ENCODE results near the gene ASB18.
"Not testable (repeated sequence)": the region's sequence is repeated elsewhere in the genome, so short reads cannot be mapped to it uniquely, and the experiment has no call there.

Gene ASB18

GRCh38 chr2:236286873-236287545 is 22.8 kb upstream of the ASB18 start:
- DNase-seq (ENCODE audit: low read depth in 2 of 2) = no peak

GRCh38 chr2:236284208-236284607 is 20.0 kb upstream of the ASB18 start:
- DNase-seq (ENCODE audit: low read depth in 2 of 2) = no peak

- DNase-seq (ENCODE audit: low read depth in 2 of 2) = no peak
Observed at GRCh38 chr2:236282406-236282805, 18.2 kb upstream of the ASB18 start.

- DNase-seq (ENCODE audit: low read depth in 2 of 2) = no peak
Observed at GRCh38 chr2:236281423-236281822, 17.2 kb upstream of the ASB18 start.

GRCh38 chr2:236273126-236273525 is 8.9 kb upstream of the ASB18 start:
- no peak for DNase-seq (ENCODE audit: low read depth in 2 of 2)

GRCh38 chr2:236271851-236272250 is 7.6 kb upstream of the ASB18 start:
- DNase-seq (ENCODE audit: low read depth in 2 of 2) = no peak

GRCh38 chr2:236269876-236270275 is 5.7 kb upstream of the ASB18 start:
- DNase-seq (ENCODE audit: low read depth in 2 of 2) = not testable (repeated sequence)

- no peak for DNase-seq (ENCODE audit: low read depth in 2 of 2)
Observed at GRCh38 chr2:236265675-236266074, 1.5 kb upstream of the ASB18 start.

DNA sequence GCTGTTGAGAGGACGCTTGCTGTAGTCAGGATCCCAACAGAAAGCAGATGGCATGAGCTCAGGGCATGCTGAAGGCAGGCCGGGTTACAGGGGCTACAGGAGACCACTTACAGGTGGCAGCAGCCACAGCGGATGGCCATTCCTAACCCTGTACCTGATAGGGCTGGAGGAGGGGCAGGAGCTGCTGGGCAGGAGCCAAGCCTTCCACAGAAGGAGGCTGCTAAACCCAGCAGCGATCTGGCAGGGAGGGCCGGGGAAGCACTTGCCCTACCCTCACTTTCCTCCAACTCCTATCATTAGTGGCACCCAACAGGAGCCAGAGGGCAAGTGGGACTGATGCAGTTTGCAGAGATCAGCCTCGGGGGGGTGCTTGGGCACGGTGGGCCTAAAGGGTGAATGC is 2.0 kb downstream of the ASB18 start:
- DNase-seq (ENCODE audit: low read depth in 2 of 2) = no peak

DNA sequence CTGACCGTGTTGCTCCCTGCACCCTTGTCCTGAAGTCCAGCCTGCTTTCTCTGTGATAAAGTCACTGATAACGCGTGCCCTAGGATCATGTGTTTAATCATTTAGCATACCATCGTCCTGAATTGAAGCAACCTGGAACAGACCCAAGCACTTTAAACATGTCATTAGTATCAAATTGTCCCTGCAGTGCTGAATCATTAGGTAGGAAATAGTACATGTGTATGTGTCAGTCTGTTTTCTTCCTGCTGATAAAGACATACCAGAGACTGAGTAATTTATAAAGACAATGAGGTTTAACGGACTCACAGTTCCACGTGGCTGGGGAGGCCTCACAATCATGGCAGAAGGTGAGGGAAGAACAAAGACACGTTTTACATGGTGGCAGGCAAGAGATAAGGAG is 2.8 kb downstream of the ASB18 start:
- DNase-seq (ENCODE audit: low read depth in 2 of 2) = no peak

DNA sequence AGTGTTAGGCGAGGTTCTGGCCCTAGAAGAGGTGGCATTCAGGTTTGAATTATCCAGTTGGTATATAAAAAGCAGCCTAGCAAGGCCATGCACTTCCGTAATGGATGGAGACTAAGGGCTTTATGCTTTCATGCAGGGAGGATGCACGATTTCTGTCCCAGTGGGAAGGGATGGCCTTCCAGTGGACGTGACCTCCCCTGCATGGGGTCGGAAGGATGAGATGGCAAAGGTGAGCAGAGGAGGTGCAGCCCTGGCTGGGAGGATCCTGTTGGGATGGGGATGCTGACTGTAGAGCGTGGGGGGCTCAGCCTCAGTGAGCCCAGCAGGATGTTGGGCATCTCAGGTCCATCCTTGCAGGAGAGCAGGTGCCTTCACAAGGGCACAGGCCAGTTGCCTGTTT is 4.8 kb downstream of the ASB18 start:
- no peak for DNase-seq (ENCODE audit: low read depth in 2 of 2)

- no peak for DNase-seq (ENCODE audit: low read depth in 2 of 2)
Observed at GRCh38 chr2:236257575-236257974, 6.6 kb downstream of the ASB18 start.

DNA sequence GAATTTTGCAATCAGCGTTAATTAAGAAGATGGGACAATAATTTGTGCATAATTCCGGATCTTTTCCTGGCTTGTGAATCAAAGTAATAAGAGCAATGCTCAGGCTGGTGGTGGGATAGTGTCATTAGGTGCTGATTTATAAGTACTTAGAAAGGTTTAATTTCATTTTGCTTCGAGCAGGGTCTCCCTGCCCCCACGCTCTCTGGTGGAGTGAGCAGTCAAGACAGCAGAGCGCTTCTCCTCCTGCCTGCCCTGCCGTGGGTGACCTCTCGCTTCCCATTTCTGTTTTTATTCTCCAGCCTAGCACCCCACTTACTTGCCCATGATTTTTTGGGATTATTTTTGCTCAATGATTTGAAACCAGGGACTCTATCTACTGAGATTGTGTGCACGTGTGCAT is 7.1 kb downstream of the ASB18 start:
- no peak for DNase-seq (ENCODE audit: low read depth in 2 of 2)

- DNase-seq (ENCODE audit: low read depth in 2 of 2) = no peak
Observed at GRCh38 chr2:236256366-236256985, 7.7 kb downstream of the ASB18 start.

- no peak for DNase-seq (ENCODE audit: low read depth in 2 of 2)
Observed at GRCh38 chr2:236254674-236255073, 9.5 kb downstream of the ASB18 start.

DNA sequence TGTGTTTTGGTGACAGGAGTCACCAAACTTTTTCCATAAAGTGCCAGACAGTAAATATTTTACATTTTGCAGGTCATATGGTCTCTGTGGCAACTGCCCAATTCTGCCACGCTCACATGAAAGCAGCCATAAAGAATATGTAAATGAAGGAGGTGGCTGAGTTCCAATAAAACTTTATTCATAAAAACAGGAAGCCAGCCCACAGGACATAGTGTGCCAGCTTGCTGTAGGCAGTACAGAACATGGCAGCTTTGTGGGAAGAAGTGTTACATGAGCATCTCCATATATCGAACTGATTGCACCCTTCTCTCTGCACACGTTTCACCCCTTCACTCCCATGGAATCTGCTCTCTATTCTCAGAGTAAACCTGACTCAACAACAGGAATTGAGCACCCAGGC is 10.2 kb downstream of the ASB18 start:
- DNase-seq (ENCODE audit: low read depth in 2 of 2) = no peak

DNA sequence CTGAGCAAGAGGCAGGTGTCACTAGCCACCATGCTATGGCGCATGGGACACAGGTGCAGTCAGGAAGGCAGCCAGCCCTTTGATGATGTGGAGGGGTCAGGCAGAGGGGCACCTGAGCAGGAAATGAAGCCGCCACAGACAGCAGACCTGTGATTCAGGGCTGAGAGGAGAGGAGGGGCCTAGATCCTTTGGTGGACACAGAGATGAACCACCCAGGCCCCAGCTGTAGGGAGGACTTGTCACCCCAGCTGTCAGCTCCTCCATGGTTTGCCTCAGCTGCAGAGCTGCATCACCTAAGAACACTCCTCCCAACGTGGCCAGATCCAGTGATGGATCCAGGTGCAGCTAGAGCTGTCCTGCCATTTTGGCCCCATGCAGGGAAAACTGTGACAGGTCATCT is 11.6 kb downstream of the ASB18 start:
- no peak for DNase-seq (ENCODE audit: low read depth in 2 of 2)

DNA sequence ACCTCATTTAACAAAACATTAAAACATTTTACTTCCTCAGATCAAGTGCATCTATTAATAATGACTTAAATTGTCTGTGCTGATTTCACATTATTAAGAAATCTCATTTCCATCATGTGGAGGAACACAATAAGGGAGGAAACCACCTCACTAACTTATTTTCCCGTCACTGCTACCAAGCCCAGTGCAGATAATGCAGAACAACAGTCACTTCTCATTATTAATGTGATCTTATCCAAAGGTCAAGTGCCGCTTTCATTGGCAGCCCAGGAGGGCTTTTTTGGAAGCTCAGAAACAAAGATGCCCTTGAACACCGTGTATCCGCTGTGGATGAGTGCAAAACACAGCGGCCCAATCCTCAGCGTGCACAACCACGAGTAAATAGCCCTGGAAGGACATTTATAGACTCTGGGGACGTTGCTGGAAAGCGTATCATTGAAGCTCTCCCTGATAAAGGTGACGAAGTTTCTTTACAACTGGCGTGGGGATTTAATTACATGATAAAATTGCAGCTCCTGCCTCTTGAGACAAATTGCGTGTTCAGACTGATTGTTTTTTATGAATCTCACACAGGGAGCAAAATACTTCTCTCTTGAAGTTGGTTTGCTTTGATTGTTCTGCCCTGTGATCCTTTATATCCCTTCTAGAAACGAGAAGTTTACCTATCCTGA is 13.2 kb downstream of the ASB18 start:
- no peak for DNase-seq (ENCODE audit: low read depth in 2 of 2)

GRCh38 chr2:236250286-236250685 is 13.9 kb downstream of the ASB18 start:
- no peak for DNase-seq (ENCODE audit: low read depth in 2 of 2)

- no peak for DNase-seq (ENCODE audit: low read depth in 2 of 2)
Observed at GRCh38 chr2:236249066-236249465, 15.1 kb downstream of the ASB18 start.

- no peak for DNase-seq (ENCODE audit: low read depth in 2 of 2)
Observed at GRCh38 chr2:236246711-236247246, 17.4 kb downstream of the ASB18 start.

- DNase-seq (ENCODE audit: low read depth in 2 of 2) = no peak
Observed at GRCh38 chr2:236244256-236244655, 19.9 kb downstream of the ASB18 start.

DNA sequence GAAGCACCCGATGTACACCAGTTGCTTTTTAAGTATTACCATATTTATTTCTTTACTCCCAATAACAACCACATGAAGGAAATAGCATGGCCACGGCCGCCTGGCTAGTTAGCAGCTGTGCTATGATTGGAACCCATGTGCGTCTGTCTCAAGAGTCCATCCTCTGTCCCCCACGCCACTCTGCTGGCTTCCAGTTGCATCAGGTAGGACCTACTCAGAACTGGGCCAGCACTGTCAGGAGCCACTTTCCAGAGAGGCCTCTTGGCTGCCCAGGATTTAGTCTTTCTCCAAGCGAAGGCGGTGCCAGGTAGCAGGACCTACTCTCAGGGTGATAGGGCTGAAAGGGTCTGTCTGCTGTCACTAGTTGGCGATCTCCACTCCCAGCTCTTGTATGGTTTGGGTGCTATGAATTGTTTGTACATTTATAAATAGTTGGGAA is 22.1 kb downstream of the ASB18 start:
- DNase-seq (ENCODE audit: low read depth in 2 of 2) = no peak

All from stimulated activated CD8-positive, alpha-beta memory T cell treated with anti-CD3 and anti-CD28 coated beads, Interleukin-7, amount 100 ng/mL, for 1 hour (primary cell).